Epithelial cell of proximal tubule (primary cell): ENCODE data around the gene ITPK1. TPM values are rescaled to one million over a fixed set of nuclear protein-coding genes. Genes with fewer than 3 reads are reported as not detected.

Source experiments
- DNase-seq: peaks from one replicate; pipeline ENCODE4 v3.0.0-alpha.2; 2011; ENCODE audit warnings: low read depth
- H3K4me3 ChIP-seq: 2 replicates; pipeline ENCODE4 v1.5.1; 2011; ENCODE audit warnings: low read depth, mild to moderate bottlenecking, low read length
- total RNA-seq: library from RNA; depleted of rRNA; stranded (reverse); fragments of >200 nt; gene quantifications from 2 replicates; pipeline ENCODE4 v1.2.3, GENCODE V29; 2015
- TF ChIP-seq, protein P1 (sequence below): conservative IDR thresholded peaks from 2 replicates; pipeline ENCODE4 v1.5.1; 2012; ENCODE audit warnings: low read depth, mild to moderate bottlenecking, low read length

The ITPK1 gene
- total RNA-seq, 1 donor from 2014 or later, result 22.7 TPM

DNA sequence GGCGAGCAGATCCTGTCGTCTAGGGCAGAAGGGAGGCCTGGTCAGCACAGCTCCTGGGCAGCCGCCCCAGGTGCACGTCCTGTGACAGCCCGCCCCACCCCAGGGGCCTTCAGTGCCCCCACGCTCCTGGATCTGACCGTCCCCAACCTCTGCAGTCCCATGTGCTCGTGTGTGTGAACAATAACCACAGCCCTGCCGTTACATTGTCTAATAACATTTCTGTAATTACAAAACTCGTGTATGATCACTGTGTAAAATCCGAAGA, 153.0 kb downstream of the ITPK1 start:
- no peak overlapping the region for H3K4me3 ChIP-seq
- DNase-seq, result no peak
- TF ChIP-seq, protein P1, sequence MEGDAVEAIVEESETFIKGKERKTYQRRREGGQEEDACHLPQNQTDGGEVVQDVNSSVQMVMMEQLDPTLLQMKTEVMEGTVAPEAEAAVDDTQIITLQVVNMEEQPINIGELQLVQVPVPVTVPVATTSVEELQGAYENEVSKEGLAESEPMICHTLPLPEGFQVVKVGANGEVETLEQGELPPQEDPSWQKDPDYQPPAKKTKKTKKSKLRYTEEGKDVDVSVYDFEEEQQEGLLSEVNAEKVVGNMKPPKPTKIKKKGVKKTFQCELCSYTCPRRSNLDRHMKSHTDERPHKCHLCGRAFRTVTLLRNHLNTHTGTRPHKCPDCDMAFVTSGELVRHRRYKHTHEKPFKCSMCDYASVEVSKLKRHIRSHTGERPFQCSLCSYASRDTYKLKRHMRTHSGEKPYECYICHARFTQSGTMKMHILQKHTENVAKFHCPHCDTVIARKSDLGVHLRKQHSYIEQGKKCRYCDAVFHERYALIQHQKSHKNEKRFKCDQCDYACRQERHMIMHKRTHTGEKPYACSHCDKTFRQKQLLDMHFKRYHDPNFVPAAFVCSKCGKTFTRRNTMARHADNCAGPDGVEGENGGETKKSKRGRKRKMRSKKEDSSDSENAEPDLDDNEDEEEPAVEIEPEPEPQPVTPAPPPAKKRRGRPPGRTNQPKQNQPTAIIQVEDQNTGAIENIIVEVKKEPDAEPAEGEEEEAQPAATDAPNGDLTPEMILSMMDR, result no peak

DNA sequence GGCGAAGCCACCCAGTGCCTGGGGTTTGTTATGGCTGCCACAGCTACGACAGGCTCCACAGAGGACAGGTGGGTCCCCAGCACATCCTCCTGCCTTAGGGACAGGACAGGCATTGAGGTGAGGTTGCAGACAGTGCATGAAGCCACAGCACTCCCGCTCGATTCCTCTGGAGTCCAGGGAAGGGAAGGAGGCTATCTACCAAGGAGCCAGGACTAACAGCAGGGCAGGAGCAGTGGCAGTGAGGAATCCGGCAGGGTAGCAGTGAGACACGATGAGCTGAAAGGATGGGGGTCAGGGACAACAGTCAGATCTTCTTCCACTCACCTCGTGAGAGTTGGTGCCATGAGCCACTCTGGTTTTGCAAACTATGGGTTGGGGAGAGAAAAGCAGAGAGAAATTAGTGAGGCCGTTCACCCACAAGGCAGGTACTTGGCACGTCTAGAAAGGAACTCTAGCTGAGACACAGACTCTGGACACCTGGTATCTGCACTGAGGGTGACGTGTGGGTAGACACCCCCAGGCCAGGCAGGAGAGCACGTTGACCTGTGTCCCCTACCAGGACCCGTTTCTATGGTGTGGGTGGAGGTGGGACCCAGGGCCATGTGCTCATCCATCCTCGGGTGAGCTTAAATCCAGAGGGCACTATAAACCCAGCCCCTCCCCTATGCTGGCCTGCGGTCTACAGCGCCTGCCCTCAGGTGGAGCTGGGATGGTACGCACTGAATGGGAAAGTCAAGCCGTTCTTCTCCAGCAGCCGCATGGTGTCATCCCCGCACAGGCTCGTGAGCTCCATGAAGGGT, 153.5 kb downstream of the ITPK1 start:
- no peak for DNase-seq
- TF ChIP-seq, protein P1, result no peak
- no peak overlapping the region for H3K4me3 ChIP-seq

DNA sequence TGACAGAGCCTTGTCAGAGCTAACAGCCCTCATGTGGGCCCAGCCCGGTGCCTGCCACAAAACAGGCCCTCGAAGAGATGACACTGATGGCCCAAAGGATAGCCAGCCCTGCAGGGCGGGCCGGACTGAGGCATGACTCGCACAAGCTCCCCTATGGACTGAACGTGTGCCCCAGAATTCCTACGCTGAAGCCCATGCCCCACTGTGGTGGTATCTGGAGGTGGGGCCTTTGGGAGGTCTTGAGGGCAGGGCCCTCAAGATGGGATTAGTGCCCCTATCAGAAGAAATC, 154.2 kb downstream of the ITPK1 start:
- H3K4me3 ChIP-seq, result no peak overlapping the region
- no peak for DNase-seq
- TF ChIP-seq, protein P1, result no peak

DNA sequence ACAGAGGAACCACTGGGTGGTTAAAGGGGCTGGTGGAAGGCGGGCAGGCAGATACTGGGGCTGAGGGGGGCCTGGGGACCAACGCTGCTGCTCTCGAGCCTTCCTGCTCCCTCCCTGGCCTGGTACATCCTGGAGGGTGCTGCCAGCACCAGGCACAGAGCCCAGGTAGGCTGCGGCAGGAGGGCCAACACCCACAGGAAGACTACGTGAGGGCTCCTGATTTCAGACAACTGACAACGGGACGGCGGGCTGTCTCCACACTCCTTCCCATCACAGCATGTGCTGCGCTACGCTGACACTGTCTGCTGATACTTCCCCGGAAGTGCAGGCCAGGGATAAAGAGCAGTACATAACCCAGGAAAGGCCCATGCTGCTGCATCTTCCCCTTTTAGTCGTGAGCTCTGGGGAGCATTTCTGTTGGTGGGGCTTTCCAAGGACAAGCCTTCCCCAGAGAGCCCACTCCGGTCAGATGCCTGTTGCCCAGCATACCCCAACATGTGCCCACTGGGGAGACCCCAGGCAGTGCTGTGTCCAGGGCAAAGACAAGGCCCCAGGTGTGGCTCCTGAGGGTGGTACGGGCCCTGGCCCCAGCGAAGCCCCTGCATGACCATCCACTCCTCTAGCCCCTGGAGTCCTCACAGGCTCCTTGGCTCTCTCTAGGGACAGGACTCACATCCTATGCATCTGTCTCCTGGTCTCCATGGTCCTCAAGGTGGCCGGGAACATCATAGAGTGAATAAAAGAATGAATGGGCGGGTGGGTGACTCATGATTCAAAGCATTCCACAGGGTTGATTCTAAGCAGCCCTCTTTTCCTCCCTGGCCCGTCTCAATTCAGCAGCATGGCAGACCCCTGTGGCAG, 154.8 kb downstream of the ITPK1 start:
- DNase-seq, result no peak
- H3K4me3 ChIP-seq, result no peak overlapping the region
- TF ChIP-seq, protein P1, result no peak

DNA sequence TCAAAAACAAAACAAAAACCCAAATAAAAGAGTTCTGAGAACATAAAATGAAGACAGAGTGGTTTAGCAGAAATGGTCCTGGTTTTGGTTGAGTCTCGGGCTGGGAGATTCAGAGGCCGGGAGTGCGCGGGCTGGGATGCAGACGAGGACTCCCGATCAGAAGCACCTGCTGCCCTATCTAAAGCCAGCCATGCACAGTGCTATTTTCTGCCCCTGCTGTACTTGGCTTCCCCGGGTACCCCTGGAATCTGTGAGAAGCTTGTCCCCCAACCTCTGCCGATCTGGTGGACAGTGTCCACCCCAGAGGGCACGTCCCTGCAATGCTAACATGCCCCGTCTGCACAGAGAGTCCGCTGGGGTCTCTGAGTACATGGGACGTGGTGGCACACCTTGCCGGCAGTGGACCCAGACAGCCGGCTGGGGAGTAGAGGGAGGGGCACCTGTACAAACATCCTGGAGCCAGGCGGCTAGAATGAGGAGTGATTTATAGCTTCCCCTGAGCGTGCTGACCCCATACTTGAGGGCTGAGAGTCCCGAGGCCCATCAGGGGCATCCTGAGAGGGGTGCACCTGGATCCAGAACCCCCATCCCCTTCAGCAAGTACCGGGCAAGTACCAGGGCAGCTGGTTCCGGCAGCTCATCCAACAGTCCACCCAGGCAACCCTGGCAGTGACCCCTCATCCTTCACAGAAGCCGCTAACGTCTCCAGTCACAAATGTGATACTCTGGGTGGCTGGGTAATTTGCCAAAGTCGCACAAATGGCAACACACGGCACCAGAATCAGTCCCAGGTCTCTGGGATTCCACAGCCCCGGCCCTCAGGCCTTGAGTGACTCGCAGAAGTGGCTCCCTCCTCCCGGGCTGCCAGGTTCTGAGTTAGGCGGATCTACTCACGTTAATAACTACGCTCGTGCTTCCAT, 155.7 kb downstream of the ITPK1 start:
- no peak for DNase-seq
- no peak overlapping the region for H3K4me3 ChIP-seq
- TF ChIP-seq, protein P1, result no peak

DNA sequence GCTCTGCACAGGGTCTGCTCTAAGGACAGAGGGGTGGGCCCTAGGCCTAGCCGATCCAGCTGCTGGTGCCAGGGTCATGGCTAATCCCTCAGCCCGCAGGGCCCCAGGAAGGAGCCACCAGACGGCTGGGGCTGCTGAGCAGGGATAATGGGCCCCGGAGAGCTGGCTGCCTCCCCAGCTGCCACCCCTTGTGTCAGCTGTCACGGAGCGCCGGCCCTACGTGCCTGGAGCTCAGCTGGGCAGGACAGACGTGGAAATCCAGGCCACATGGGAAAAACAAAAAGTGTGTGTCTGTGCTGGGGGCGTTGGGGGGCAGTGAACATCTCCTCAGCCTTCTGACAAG, 156.6 kb downstream of the ITPK1 start:
- TF ChIP-seq, protein P1, result no peak
- no peak for DNase-seq
- H3K4me3 ChIP-seq, result no peak overlapping the region
